ENCODE measurements around the gene CEP70.

The CEP70 gene

GRCh38 chr3:138448631-138449030, 145.4 kb downstream of the CEP70 start:
- no peaks in the 10 kb centered on the region for H3K27me3 Mint-ChIP-seq
- no peaks in the 10 kb centered on the region for H3K4me1 Mint-ChIP-seq (ENCODE audit: low read depth)
- no peak overlapping the region for H3K4me3 Mint-ChIP-seq
- H3K9me3 Mint-ChIP-seq: no peaks in the 10 kb centered on the region
- no peak overlapping the region for H3K27ac Mint-ChIP-seq
- no peaks in the 10 kb centered on the region for H3K36me3 Mint-ChIP-seq (ENCODE audit: low read depth)

GRCh38 chr3:138445654-138446053, 148.4 kb downstream of the CEP70 start:
- no peak overlapping the region for H3K27ac Mint-ChIP-seq
- no peaks in the 10 kb centered on the region for H3K36me3 Mint-ChIP-seq (ENCODE audit: low read depth)
- H3K9me3 Mint-ChIP-seq: no peaks in the 10 kb centered on the region
- no peak overlapping the region for H3K4me3 Mint-ChIP-seq
- H3K4me1 Mint-ChIP-seq (ENCODE audit: low read depth): no peaks in the 10 kb centered on the region
- H3K27me3 Mint-ChIP-seq: no peaks in the 10 kb centered on the region

- Mint-ChIP-seq H3K27ac (no peak overlapping the region), H3K27me3 (no peaks in the 10 kb centered on the region), H3K4me1 (ENCODE audit: low read depth) (no peaks in the 10 kb centered on the region), H3K36me3 (ENCODE audit: low read depth) (no peaks in the 10 kb centered on the region), H3K9me3 (no peaks in the 10 kb centered on the region), H3K4me3 (no peak overlapping the region)
Observed at GRCh38 chr3:138445236-138445635, 148.8 kb downstream of the CEP70 start.

Data from stimulated activated naive CD8-positive, alpha-beta T cell treated with anti-CD3 and anti-CD28 coated beads, Interleukin-15, Interleukin-2, amounts not matched to agents 100 ng/mL and 50 ng/mL, for 24 hours (primary cell).